WTC11 (cell line): Measurements from ENCODE around the gene SELPLG.

Source experiments
- ESRRA ChIP-seq: sonication (generic); formaldehyde crosslinking; IDR thresholded peaks from 2 replicates; pipeline ENCODE4 v1.8.1; 2022; ENCODE audit warnings: mild to moderate bottlenecking, missing genetic modification reagents, borderline replicate concordance
- IRF1 ChIP-seq: sonication (generic); formaldehyde crosslinking; IDR thresholded peaks from 2 replicates; pipeline ENCODE4 v1.8.0; 2023; ENCODE audit warnings: missing genetic modification reagents

GRCh38 chr12:108584456-108585065 lies 49.1 kb downstream of the SELPLG start:
- TF ChIP-seq IRF1 (CRISPR knock-in tag) (no peak), ESRRA (CRISPR knock-in tag) (no peak)
